NCI-H748 (cell line): ENCODE results near the gene TAF8.

Experiments
- DNase-seq: peaks from one replicate; lab custom pipeline; 2025; ENCODE audit not compliant: unreplicated experiment; lab: John Stamatoyannopoulos, UW

The TAF8 gene

DNA sequence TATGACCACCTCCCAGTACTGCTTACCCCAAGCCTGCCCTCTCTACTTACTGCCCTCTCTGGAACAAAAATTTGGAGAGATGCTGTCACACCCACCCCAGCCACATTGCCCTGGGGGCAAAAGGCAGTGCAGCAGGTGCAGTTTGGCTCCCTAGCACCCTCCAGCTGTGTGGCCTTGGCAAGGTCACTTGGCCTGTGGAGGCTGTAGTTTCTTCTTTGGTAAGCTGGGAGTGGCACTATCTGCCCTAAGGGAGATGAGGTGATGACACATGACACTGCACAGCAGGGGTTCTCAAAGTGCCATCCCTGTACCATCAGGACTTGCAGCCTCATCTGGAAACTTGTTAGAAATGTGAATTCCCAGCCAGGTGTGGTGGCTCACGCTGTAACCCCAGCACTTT lies 44.8 kb downstream of the TAF8 start:
- peak; percentile 18 for DNase-seq

DNA sequence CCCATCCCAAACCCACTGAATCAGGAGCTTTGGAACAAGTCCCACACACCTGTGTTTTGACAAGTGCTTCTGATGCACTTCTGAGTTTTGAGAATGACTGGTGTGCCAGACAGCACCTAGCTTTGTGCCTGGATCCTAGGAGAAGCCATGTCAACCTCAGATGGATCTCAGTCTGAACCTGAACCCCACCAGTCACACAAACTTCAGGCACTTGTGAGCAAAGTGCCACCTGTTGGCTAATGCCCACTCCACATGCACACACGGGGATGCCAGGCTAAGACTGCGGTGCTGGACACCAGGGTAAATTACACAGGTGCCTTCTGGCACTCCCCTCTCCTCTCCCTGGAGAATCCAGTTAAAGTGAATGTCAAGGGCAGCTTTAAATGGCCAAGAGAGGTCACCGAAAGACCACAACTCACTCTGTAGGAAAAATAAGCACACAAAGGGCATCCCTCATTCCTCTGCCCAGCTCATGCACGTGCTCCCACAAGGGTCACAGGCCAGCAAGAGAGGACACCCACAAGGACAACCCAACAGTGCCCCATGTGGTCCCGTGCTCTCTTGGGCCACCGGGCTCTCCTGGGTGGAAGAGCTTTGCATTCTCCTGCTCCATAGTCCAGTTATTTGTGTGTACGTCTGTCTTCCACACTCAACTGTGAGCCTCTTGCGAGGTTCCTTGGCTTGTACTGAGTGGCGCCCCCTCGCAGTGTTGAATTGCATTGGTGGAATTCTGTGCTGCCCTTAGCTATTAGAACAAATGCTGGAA lies 45.6 kb downstream of the TAF8 start:
- no peak for DNase-seq

DNA sequence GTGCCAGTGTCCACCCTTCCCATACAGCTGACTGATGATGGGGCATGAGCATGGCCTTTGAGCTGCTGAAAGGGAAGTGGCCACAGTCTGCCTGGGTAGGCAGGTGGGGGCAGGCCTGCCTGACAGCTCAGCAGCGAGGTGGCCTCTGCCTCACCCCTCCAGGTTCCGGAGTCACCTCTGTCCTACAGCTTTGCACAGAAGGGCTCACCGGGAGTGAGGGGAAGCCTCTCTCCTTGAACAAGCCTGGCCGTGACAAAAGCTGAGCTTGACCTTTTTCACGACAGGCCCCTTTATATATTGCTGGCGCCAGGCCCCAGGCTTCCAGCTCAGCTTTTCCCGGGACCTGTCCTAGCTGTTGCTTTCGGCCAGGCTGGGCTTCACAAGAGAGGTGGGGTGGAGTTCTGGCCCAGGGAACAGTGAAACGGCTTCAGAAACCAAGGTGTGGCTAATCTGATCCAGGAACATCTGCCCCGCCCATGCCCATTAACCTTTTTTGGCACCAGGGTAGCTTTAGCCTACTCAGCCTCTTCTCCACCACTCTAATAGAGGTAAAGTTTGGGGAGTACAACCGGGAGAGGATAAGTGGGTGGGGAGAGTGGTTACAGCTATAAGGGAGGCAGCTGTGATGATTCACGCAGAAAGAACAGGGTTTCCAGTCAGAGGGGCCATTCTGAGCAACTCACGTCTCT lies 49.2 kb downstream of the TAF8 start:
- DNase-seq: peak; percentile 46

DNA sequence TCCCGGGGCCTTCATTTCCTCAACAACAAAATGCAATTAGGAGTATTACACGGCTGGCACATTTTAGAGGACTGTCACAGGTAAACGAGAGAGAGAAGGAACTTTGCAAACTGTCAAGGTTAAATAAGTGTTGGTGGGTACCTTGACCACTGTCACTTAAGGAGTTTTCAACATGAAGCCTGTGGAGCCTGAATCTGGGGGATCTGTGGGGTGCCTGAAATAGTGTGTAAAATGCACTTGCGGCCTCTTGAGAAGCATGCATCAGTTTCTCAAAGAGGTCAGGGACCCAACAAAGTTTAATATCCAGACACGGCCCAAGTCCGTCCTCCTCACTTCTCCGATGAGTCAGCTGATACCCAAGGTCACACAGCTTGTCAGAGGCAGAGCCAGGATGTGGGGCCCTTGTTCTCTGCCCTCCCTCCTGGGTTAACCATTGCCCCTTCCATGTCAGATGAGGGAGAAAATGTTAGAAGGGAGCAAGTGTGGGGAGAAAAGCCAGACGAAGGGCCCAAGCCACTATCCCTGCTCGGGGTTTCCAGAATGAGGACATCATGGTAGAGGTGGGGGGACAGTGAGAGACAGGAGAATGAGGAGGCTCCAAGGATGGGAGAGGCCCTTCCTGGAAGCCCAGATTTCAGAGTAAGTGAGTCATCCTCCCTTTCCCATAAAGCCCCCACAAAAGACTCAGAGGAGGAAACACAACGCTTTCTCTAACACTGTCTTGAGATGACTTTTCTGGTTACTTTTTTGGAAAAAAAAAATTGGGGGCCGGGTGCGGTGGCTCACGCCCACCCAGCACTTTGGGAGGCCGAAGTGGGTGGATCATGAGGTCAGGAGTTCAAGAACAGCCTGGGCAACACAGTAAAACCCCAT lies 49.9 kb downstream of the TAF8 start:
- DNase-seq: no peak

DNA sequence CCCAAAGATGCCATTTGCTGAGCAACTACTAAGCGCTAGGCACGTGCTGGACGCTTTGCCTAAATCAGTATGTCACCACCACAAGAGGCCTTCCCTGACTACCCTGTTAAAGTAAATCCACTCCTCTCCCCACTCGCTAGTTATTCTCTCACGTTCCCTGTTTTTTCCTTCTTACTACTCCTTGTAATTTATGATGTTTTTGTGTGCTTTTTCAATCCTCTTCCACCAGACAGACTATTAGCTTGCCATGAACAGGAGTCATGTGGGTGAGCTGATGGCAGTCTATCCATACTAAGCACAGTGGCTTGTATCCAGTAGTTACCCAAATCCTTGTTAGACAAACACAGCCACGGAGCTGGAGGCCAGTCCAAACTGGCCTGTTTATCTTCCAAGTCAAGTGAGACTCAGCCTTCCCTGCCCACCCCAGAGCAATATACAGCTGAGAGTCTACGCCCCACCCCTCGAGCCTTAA lies 50.9 kb downstream of the TAF8 start:
- DNase-seq: no peak

DNA sequence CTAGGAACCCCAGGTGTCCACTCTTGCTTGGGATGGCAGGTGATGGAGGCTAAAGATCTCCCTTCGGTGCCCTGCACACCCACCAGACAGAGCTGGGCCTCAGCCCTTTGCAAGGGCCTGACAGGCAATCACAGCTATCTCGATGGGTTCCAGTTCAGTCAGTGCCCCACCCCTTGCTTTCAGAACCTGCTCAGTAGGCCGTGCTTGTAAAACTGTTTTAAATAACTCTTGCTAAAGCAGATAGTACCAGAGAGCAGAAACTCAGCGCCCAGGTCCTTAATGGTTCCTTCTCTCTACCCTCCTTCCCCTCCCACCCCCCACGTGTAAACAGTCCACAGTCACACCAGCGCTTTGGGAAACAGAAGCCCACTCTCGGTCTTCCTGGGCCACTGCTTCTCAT lies 52.9 kb downstream of the TAF8 start:
- no peak for DNase-seq

DNA sequence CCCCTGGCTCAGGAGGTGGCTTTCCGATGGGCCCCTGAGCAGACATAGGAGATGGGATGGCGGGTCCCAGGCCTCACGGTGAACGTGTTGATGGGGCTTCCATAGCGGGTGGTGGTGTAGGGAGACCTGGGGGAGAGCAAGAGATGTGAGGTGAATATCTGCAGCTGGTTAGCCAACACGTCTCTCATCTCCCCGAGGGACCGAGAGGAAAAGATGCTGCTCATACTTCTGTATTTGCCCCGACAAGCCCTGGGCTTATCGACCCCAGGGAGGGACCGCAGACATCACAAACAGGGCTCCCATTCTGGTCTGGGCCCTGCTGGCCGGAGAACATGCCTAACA lies 53.4 kb downstream of the TAF8 start:
- no peak for DNase-seq

DNA sequence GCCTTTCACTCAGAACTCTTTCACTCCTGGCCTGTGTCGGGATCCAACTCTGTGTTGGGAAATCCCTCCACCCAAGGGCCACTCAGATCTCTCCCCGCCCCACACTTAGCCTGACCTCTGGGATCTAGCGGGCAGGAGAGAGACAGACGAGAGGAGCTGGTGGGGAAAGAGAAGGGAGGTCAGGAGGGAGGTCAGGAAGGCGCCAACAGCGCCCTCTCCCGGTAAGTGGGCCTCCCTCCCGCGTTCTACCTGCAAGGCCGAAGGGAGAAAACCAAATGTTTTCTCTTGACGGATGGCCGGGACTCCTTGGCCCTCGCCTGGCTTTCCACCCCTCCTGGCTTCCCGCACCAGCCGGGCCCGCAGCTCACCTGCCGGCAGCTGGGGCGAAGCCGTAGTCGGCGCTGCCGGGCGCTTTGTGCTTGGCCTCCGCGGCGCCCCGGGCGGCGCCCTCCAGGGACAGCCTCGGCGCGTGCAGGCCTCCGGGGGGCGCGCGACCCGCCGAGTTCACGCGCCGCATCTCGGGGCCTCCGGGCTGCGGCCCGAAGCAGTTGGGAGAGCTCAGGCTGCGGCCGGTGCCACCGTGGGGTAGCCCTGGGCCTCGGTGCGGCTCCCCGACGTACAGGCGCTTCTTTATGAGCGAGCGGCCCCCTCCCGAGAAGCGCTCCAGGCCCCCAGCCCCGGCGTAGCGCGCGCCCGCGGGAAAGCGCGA lies 53.9 kb downstream of the TAF8 start:
- no peak for DNase-seq

DNA sequence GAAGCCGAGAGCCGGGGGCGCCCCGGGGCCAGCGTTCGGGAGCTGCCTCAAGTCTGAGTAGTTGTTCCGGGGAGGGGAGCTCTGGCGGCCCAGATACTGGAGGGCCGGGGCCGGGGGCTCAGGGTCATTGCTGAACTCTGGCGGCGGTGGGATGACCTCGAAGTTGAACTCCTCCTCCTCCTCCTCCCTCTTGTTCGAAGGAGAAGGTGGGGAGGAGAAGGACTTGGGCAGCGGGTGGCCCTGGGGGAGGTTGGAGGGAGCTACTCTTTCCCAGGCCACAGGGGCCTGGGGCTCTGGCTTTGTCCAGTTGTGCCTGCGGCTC lies 54.4 kb downstream of the TAF8 start:
- DNase-seq: no peak

DNA sequence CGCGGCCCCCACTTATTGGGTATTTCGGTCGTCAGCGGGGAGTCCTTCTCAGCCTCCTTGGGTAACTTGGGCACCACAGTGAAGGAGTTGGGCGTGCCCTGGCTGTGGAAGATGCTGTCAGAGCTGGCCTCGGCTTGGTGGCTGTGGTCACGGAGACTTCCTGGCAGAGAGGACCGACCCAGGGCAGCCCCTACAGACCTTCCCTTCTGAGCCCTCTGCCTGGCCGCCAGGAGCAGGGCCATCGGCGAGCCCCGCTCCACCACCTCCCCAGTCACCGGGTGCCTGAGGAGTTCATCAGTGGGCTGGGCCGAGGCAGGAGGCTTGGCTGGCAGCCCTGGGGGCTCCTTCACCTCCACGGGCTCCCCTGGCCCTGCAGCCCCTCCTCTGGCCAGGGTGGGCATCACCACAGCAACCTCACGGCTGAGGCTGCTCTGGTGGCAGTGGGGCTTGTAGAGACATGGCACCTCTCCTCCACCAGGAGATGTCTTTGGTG lies 54.9 kb downstream of the TAF8 start:
- DNase-seq: no peak

DNA sequence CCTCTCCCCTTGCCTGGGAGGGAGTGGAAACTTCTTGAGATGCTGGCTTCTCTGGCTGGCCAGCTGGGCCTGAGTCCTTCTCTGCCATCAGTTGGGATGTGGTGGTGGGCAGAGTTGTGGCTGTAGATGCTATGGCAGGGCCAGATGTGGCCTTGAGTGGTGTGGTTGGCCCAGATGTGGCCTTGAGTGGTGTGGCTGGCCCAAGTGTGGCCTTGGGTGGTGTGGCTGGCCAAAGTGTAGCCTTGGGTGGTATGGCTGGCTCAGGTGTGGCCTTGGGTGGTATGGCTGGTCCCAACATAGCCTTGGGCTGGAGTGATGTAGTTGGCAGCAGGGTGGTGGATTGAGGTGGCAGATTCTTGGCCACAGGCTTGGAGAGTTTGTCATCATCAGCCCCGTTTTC lies 55.4 kb downstream of the TAF8 start:
- no peak for DNase-seq

DNA sequence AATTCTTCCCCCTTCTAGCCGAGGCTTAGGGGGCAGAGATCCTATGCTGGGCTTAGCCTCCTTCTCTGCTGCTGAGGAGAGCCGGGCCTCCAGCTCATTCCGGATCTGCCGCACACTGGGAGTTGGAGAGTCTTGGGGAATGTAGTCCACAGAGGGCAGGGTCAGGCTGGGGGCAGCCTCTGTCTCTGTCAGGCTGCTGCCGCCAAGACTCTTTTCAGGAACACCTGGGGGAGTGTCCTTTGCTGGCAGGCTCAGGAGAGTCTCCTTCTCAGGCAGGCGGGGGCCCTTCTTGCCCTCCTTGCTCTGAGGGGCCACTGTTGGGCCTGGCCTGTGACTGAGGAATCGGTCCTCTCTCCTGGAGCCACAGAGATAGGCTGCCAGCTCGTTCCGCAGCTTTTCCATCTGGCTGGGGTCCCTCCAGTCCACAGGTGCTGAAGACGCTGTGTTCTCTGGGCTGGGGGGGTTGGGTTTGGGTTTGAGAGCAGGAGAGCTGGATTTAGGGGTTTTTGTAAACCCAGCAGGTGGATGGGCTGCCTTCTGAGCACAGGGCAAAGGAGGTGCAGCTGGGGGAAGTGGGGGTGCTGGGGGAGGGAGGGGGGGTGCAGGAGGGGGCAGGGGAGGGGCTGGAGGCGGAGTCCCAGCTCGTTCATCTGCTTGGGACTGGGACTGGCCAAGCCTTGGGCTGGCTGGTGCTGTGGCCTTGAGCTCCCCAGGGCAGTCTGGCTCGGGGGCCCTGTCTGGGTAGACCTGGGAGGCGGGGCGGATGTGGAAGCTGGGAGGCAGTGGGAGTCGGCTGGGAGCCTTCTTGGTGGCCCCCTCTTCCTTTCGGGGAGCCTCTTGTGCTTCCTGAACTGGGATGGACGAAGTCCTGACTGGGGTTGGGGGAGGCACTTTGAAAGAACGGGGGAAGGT lies 56.0 kb downstream of the TAF8 start:
- DNase-seq: no peak

DNA sequence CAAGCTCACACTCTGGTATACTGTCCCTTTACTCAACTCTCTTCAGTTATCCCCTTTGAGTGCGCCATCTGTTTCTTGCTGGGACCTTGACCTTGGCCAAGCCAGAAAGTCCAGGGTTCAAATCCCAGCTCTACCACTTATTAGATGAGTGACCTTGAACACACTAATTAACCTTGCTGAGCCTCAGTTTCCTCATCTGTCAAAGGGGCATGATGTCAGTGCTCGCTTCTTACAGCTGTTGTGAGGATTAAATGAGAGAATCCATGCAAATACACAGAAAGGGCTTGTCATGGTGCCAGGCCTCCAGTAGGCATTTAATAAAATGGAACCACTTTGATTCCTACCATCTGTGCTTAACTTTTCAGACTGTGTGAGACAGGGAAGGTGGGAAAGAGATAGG lies 57.7 kb downstream of the TAF8 start:
- DNase-seq: no peak

DNA sequence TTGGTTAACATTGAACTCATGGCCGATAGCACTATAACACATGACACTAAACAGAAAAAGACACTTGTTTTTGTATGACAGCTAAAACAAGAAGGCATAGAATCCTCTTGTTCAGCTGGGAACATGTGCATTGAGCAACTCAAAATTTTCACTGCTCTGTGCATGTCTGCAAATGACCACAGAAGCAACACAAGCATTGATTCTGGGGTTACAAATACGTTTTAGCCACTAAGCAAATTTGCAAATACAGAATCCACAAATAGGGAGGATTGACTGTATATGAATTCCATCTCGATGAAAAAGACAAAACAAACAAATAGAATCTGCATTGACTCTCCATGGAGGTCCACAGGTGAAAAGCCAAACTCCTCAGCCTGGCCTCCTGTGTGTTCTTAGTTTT lies 60.4 kb downstream of the TAF8 start:
- DNase-seq: no peak

DNA sequence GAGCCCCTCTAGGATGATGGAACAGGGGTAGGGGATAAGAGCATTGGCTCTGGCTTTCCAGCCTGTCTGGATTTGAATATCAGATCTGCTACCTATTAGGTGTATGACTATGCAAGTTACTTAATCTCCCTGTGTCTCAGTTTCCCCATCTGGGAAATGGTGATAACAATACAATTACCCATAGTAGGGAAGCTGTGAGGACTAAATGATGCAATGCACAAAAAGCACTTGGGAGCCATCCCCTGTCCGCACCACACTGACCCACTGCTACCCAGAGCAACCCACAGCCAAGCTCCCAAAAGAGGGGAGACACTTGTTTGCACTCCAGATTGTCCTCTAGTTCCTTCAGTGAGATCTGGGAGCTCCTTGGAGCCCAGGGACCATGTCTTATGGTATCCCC lies 62.0 kb downstream of the TAF8 start:
- no peak for DNase-seq

DNA sequence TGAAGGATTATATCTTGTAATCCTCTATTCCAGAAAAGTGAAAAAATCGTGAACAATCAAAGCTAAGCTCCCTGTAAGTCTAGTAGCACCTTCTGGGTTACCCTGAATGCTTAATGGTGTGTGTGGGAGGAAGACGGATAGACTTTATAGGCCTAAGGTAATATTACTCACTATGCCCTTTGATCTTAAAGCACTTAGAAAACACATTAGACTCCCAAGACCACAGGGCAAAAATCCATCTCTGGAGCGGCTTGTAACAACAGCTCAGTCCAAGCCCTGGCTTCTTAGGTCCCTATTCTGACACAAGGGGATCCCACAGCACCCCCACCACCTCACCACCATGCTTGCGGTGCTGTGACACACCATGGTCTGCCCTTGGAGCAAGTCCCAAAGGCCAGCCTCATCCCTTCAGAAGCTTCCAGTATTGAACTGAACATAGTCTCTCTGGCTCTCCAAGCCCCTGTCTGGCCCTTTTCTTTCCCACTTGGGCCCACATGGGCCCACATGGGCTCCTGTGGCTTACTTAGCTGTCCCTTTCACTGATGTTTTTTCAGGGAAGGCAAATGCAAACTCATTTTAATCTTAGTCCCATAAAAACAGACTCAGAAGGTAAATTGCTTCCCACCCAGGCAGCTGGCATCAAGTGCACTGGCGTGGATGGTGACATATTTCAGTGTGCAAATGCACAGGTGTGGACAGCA lies 63.8 kb downstream of the TAF8 start:
- no peak for DNase-seq

DNA sequence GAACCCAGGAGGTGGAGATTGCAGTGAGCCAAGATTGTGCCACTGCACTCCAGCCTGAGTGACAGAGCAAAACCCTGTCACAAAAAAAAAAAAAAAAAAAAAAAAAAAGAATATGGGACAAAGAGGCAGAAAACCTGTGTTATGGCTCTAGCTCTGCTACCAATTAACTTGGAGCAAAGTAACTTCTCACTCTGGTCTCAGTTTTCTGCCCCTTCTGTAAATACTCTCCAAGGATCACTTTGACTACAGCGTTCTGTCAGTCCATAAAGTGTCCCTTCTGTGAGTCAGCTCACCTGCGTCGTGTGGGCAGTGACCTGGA lies 67.5 kb downstream of the TAF8 start:
- DNase-seq: no peak

DNA sequence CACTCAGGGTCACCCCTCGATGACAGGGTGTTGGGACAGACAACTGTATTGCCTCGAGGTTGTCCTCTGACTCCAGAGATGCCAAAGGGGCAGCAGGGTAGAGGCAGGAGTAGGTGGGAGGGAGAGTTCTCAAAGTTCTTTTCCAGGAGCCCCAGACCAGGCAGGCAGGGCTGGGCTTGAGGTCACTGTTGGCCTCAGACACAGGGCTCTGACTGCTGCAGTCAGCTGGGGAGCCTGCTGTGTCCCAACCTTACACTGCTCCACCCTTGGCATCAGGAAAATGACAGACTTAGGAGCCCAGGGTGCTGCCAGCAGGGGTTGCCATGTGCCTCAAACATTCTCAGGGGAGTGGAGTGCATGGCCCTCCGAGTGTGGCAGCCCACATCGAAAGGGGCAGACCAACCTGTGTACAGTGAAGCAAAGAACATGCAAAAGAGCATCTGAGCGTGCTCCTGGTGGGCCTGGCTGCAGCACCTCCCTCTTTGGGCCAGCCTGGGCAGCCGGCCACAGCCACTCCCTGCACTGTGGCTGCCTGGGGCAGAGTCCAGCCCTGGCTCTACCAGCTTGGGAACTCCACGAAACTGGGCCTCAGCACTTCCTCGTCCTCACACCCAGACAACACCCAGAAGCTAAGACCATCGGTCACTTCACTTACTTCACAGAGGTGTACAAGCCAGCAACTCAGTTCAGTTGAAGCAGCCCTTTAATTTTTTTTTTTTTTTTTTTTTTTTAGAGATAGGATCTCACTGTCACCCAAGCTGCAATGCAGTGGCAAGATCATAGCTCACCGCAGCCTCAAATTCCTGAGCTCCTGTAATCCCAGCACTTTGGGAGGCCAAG lies 68.1 kb downstream of the TAF8 start:
- DNase-seq: no peak
